Body of pancreas (tissue), 4 donors: Measurements from ENCODE around the gene SDF2. TPM values are rescaled to one million over a fixed set of nuclear protein-coding genes. Genes with fewer than 3 reads are reported as not detected.
A peak's percentile ranks its signal among the peaks of the same experiment; 100 is the strongest.

Source experiments
- ATAC-seq: fragments of 150-250 bp; one replicate; pipeline ENCODE4 v1.9.1; 2016
- DNase-seq, 4 donors: peaks; one replicate each; pipeline ENCODE4 v3.0.0-alpha.2; 2019
- H3K27ac ChIP-seq, 4 donors: fragments of 200-600 bp; sonication (generic); 1 replicate in 3 of 4; 2 replicates in 1 of 4; pipeline versions ENCODE4 v1.5.1 to v1.6.1; 2016 to 2019; ENCODE audit warnings: mild to moderate bottlenecking in 1 of 4, mixed read lengths in 1 of 4, moderate library complexity in 1 of 4
- H3K27me3 ChIP-seq, 2 donors: fragments of 200-600 bp; sonication (generic); one replicate each; pipeline ENCODE4 v1.6.0; 2016; ENCODE audit warnings: mild to moderate bottlenecking in 1 of 2
- H3K36me3 ChIP-seq, 2 donors: fragments of 200-600 bp; sonication (generic); replicated peaks in 1 of 2; 2 replicates each; pipeline ENCODE4 v1.5.1; 2016; ENCODE audit warnings: low read depth in 2 of 2; ENCODE audit not compliant: insufficient read depth in 1 of 2
- H3K4me1 ChIP-seq: fragments of 200-600 bp; sonication (generic); one replicate; pipeline ENCODE4 v1.6.0; 2016
- H3K4me3 ChIP-seq, 2 donors: fragments of 200-600 bp; sonication (generic); 1 replicate in 1 of 2; 2 replicates in 1 of 2; pipeline ENCODE4 v1.5.1; 2016 to 2019
- H3K9me3 ChIP-seq, 3 donors: fragments of 200-600 bp; sonication (generic); 1 replicate in 2 of 3; 2 replicates in 1 of 3; pipeline ENCODE4 v1.5.1; 2016
- CTCF ChIP-seq, 7 experiments: fragments of 450-650 bp in 4 of 7; fragments of 200-600 bp in 3 of 7; sonication (generic) in 3 of 7; IDR thresholded peaks; one replicate each; pipeline ENCODE4 v1.5.1; 2016 to 2019; ENCODE audit warnings: antibody characterized with exemption in 7 of 7
- POLR2A ChIP-seq, 3 donors: fragments of 450-650 bp; IDR thresholded peaks; one replicate each; pipeline ENCODE4 v1.6.1; 2016; ENCODE audit warnings: antibody characterized with exemption in 3 of 3, mild to moderate bottlenecking in 2 of 3
- WGBS, 2 donors: methylation state at CpG; one replicate each; pipeline ENCODE4 v1.1.5; 2017; 5-methylcytosine and 5-hydroxymethylcytosine counted together
- intact Hi-C: fragments of 100-400 bp; cut with DNase I; formaldehyde crosslinking; loops from one replicate; pipeline ENCODE4 v1.15.1; 2023
- total RNA-seq, 2 donors: library from RNA; depleted of rRNA; stranded (reverse); fragments of >200 nt; gene quantifications; one replicate each; pipeline ENCODE4 v1.1.0, GENCODE V29; 2016

Gene SDF2
- total RNA-seq, 2 donors from 2014 or later = 13.8 to 22.8 TPM

GRCh38 chr17:28599311-28600184, 62.2 kb downstream of the SDF2 start:
- H3K27me3 ChIP-seq = no peaks in the 10 kb centered on the region
- H3K9me3 ChIP-seq = no peaks in the 10 kb centered on the region
- peak overlapping the region; percentile 66 to 95 (median 80) for H3K27ac ChIP-seq
- H3K36me3 ChIP-seq = no peaks in the 10 kb centered on the region
- 10 to 13% methylated on average over 23 to 40 of the region's 40 CpGs for WGBS, 2 donors
- ATAC-seq (peak; percentile 51), DNase-seq (peak; percentile 70 to 84 (median 73))
- H3K4me1 ChIP-seq = peaks cover 20% of the 10 kb centered on the region
- peak overlapping the region; percentile 19 to 62 for H3K4me3 ChIP-seq
- TF ChIP-seq CTCF (IDR thresholded peaks at IDR 0.05) (no peak), POLR2A (IDR thresholded peaks at IDR 0.05) (peak in 2 of 3 donors; percentile 20 to 43)
- intact Hi-C loops = no loop called here

- WGBS, 2 donors = 1% methylated on average over 43 of the region's 44 CpGs; no CpG with 5 or more reads in 1 of the 2 donors
- no peaks in the 10 kb centered on the region for H3K9me3 ChIP-seq
- H3K36me3 ChIP-seq = no peaks in the 10 kb centered on the region
- peaks cover 20% of the 10 kb centered on the region for H3K4me1 ChIP-seq
- intact Hi-C loops = no loop called here
- peak within 1 kb of the TSS; percentile 19 to 62 for H3K4me3 ChIP-seq
- DNase-seq = peak; percentile 94 to 97 (median 94)
- no peaks in the 10 kb centered on the region for H3K27me3 ChIP-seq
- TF ChIP-seq CTCF (IDR thresholded peaks at IDR 0.05) (no peak), POLR2A (IDR thresholded peaks at IDR 0.05) (peak; percentile 52 to 87 (median 86))
- peak within 1 kb of the TSS; percentile 66 to 95 (median 80) for H3K27ac ChIP-seq
- ATAC-seq = peak; percentile 98
These were observed 62.9 kb downstream of the SDF2 start, which contains the start of gene SPAG5 for GRCh38 chr17:28598799-28599310. SPAG5 (minus strand) TSS chr17:28599025; CDS start chr17:28598946, 79 bp downstream.

- no peak for ATAC-seq
- peaks cover 20% of the 10 kb centered on the region for H3K4me1 ChIP-seq
- no peak for TF ChIP-seq CTCF (IDR thresholded peaks at IDR 0.05)
- no peak for TF ChIP-seq POLR2A (IDR thresholded peaks at IDR 0.05)
- H3K4me3 ChIP-seq = peak overlapping the region in 1 of 2 donors; percentile 62
- intact Hi-C loops = no loop called here
- H3K9me3 ChIP-seq = no peaks in the 10 kb centered on the region
- no peaks in the 10 kb centered on the region for H3K36me3 ChIP-seq
- no peak for DNase-seq
- peak overlapping the region in 3 of 4 donors; percentile 71 to 95 (median 88) for H3K27ac ChIP-seq
- WGBS, 2 donors = 1 to 8% methylated on average over 17 of the region's 17 CpGs
- H3K27me3 ChIP-seq = no peaks in the 10 kb centered on the region
These were observed 63.3 kb downstream of the SDF2 start for GRCh38 chr17:28598389-28598788.

Other genes with a start within 250 kb of the SDF2 start
- 1 to 10 TPM in 1 of 2 donors, not detected in 1; 1.8 TPM for gene SLC13A2, start 188.3 kb downstream of the SDF2 start, total RNA-seq
- under 1 TPM in 1 of 2 donors, not detected in 1; 0.52 TPM for gene FOXN1, start 155.6 kb downstream of the SDF2 start, total RNA-seq
- 10 to 100 TPM; 25.7 to 29.3 TPM for gene UNC119, start 109.3 kb downstream of the SDF2 start, total RNA-seq
- 10 to 100 TPM; 11.7 to 12.2 TPM for gene PIGS, start 90.4 kb downstream of the SDF2 start, total RNA-seq
- 10 to 100 TPM in 1 of 2 donors, 1 to 10 TPM in 1; 2.9 to 25.1 TPM for gene ALDOC, start 85.0 kb downstream of the SDF2 start, total RNA-seq
- gene SPAG5, start 62.9 kb downstream of the SDF2 start, total RNA-seq = 1 to 10 TPM in 1 of 2 donors, not detected in 1; 3.1 TPM
- 10 to 100 TPM in 1 of 2 donors, 1 to 10 TPM in 1; 2.6 to 14.8 TPM for gene RSKR, start 47.7 kb downstream of the SDF2 start, total RNA-seq
- gene BLTP2, start 16.7 kb downstream of the SDF2 start, total RNA-seq = 10 to 100 TPM; 70.8 to 87.3 TPM
- gene SUPT6H, start 299 bp upstream of the SDF2 start, total RNA-seq = 10 to 100 TPM; 26.5 to 37.2 TPM
- not detected for gene PROCA1, start 50.0 kb upstream of the SDF2 start, total RNA-seq
- gene RAB34, start 56.0 kb upstream of the SDF2 start, total RNA-seq = 10 to 100 TPM; 18.2 to 61.3 TPM
- 100 to 1,000 TPM; 208 to 220 TPM for gene RPL23A, start 58.1 kb upstream of the SDF2 start, total RNA-seq
- 1 to 10 TPM; 2.0 to 3.1 TPM for gene TLCD1, start 64.3 kb upstream of the SDF2 start, total RNA-seq
- gene NEK8, start 66.9 kb upstream of the SDF2 start, total RNA-seq = 10 to 100 TPM in 1 of 2 donors, 1 to 10 TPM in 1; 2.9 to 18.5 TPM
- gene TRAF4, start 82.1 kb upstream of the SDF2 start, total RNA-seq = 10 to 100 TPM; 27.5 to 48.1 TPM
- 10 to 100 TPM in 1 of 2 donors, 1 to 10 TPM in 1; 9.9 to 15.3 TPM for gene FAM222B, start 180.9 kb upstream of the SDF2 start, total RNA-seq
- gene ERAL1, start 193.1 kb upstream of the SDF2 start, total RNA-seq = 10 to 100 TPM; 13.0 to 49.4 TPM
- 10 to 100 TPM; 26.0 to 32.4 TPM for gene FLOT2, start 235.8 kb upstream of the SDF2 start, total RNA-seq
- 1 to 10 TPM; 7.3 to 9.9 TPM for gene DHRS13, start 241.2 kb upstream of the SDF2 start, total RNA-seq